Measurements from ENCODE around the gene SERF2. TPM values are rescaled to one million over a fixed set of nuclear protein-coding genes. Genes with fewer than 3 reads are reported as not detected.
A peak's percentile ranks its signal among the peaks of the same experiment; 100 is the strongest.
"Not testable (repeated sequence)": the region's sequence is repeated elsewhere in the genome, so short reads cannot be mapped to it uniquely, and the experiment has no call there.

The SERF2 gene
- total RNA-seq, 2 experiments from 2014 or later = 695 to 709 TPM

DNA sequence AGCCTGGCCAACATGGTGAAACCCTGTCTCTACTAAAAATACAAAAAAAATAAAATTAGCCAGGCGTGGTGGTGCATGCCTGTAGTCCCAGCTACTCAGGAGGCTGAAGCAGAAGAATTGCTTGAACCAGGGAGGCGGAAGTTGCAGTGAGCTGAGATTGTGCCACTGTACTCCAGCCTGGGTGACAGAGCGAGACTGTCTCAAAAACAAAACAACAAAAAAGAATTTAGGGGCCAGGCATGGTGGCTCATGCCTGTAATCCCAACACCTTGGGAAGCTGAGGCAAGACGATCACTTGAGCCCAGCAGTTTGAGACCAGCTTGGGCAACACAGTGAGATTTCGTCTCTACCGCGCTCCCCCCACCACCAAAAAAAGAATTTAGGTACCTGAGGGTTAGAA is 10.6 kb downstream of the SERF2 start:
- not testable (repeated sequence) for DNase-seq, H3K27me3 Mint-ChIP-seq, H3K4me3 Mint-ChIP-seq, H3K9me3 Mint-ChIP-seq, H3K27ac Mint-ChIP-seq
- peaks cover 57% of the 10 kb centered on the region for H3K36me3 Mint-ChIP-seq
- peaks cover 29% of the 10 kb centered on the region for H3K4me1 Mint-ChIP-seq

DNA sequence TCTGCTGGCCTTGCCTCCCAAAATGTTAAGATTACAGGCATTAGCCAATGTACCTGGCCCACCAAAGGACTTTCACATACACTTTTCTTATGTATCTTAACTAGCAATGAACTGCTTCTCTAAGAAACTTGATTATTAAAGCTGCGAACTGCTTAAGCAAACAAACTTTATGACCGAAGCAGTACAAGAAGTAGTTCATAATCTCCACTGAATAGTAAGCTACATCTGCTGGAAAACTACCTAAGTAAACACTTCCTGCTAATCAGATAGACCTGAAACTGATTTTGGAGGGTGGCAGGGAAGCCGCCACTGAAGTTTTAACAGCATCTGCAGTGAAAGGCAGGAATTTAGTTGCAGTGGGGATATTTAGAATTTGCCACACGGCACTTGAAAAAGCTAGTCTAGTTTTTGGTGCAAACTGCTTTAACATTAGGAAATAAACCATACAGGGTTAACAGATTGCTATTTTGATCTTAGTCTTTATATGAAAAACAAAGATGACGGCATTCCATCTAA is 16.4 kb downstream of the SERF2 start:
- Mint-ChIP-seq H3K4me1 (peaks cover 6% of the 10 kb centered on the region), H3K9me3 (no peaks in the 10 kb centered on the region), H3K4me3 (no peak overlapping the region), H3K27ac (no peak overlapping the region), H3K36me3 (peaks cover 36% of the 10 kb centered on the region), H3K27me3 (no peaks in the 10 kb centered on the region)
- DNase-seq = no peak

DNA sequence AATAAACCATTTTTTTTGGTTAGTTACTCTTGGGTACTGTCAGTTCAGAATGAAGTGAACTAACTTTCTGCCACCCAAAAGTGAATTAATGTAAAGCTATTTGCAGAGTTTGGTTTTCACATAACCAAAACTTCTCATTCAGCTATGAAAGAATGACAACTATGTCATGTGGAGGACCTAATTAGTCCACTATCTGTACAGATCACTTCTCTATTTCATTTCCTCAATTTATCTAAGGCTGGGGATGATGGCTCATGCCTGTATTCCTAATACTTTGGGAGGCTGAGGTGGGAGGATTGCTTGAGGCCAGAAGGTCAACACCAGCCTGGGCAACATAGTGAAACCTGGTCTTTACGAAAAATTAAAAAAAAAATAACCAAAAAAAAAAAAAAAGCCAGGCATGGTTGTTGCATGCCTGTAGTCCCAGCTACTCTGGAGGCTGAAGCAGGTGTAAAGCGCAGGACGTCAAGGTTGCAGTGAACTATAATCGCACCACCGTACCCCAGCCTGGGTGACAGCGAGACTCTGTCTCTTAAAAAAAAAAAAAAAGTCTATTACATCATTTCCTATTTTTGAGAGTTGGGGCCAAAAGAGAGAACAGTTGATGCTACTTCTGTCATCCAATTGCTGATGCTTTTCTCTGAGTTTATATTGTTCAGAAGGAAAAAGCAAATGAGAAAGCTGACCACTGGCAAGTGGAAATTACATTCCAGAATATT is 17.0 kb downstream of the SERF2 start:
- H3K36me3 Mint-ChIP-seq = peaks cover 36% of the 10 kb centered on the region
- H3K4me1 Mint-ChIP-seq = peaks cover 6% of the 10 kb centered on the region
- H3K9me3 Mint-ChIP-seq = no peaks in the 10 kb centered on the region
- H3K27ac Mint-ChIP-seq = peak overlapping the region; percentile 61
- H3K27me3 Mint-ChIP-seq = no peaks in the 10 kb centered on the region
- no peak overlapping the region for H3K4me3 Mint-ChIP-seq
- no peak for DNase-seq

DNA sequence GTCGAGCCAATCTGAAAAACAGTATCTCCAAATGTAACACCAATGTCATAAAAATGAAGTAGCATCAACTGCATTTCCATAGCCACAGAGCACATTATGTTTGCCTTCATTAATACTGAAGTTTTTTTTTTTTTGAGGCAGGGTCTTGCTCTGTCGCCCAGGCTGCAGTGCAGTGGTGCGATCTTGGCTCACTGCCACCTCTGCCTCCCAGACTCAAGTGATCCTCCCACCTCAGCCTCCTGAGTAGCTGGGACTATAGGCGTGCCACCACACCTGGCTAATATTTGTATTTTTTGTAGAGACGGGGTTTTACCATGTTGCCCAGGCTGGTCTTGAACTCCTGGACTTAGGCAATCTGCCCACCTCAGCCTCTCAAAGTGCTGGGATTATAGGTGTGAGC is 22.9 kb downstream of the SERF2 start:
- DNase-seq, H3K9me3 Mint-ChIP-seq, H3K4me3 Mint-ChIP-seq, H3K27me3 Mint-ChIP-seq, H3K27ac Mint-ChIP-seq: not testable (repeated sequence)
- peaks cover 11% of the 10 kb centered on the region for H3K4me1 Mint-ChIP-seq
- H3K36me3 Mint-ChIP-seq = peaks cover 25% of the 10 kb centered on the region

DNA sequence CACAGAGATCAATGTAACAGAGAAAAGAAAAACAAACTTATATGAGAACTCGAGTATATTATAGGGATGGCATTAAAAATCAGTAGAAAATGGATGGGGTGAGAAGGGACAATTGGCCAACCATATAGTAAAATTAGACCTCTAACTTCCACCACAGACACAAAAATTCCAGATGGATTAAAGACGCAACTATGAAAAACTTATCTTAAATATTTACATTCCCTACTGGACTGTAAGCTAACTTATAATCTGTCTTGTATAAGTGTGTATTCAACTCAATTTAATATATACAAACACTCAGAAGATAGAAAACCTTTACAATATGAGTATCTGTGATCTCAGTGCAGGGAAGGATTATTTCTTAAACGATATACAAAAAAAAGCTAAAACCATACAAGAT is 29.4 kb downstream of the SERF2 start:
- Mint-ChIP-seq H3K36me3 (peaks cover 32% of the 10 kb centered on the region), H3K4me1 (peaks cover 41% of the 10 kb centered on the region), H3K27ac (peak overlapping the region; percentile 7), H3K9me3 (peaks cover 3% of the 10 kb centered on the region), H3K27me3 (no peaks in the 10 kb centered on the region), H3K4me3 (peak overlapping the region; percentile 47)
- no peak for DNase-seq

DNA sequence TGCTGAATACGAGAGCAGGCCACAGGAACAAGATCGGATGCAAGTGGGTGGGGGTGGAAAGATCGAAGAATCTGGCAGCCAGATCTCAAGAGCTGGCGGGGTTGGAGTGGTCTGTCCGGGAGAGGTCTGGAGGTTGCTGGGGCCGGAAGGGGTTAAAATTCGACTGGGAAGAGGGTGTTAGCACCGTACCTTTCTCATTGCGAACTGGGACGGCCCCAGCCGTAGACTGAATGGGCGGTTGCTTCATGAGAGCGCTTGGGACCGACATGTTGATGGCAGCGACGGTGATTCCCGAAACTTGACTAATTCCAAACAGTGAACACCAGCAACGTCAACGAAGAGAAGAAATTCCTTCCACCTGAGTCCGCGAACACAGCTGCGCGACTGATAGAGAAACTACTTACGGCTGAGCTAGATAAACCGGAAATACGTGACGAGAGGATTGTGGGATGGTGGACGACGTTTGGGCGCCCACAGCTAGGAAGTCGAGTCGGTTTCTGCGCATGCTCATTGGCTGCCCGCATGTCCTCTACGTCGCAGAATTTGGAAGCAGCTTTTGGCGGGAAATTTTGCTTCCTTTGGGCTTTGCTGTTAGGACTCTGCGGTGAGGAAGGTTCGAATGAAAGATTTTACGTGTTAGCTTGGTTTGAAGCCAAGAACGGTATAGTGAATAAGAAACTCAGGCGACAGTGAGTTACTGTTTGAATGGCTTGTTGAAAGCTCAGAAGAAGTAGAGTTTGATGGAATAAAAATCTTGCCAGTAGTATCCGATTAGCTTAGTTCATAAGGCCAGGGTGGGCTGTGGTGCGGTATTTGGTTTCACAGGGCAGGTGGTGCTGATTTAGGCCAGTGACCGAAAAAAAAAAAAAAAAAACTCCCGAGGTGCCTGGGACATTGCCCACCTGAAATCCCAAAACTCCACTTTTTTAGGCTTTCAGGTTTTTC is 32.5 kb downstream of the SERF2 start, which contains the start of gene MFAP1:
MFAP1 (minus strand) TSS at position 389 of the 945 bp plus-strand sequence; CDS start at position 268, 121 bp downstream.
- peak within 1 kb of the TSS; percentile 100 for H3K4me3 Mint-ChIP-seq
- H3K9me3 Mint-ChIP-seq = peaks cover 3% of the 10 kb centered on the region
- DNase-seq = peak; percentile 88
- peaks cover 48% of the 10 kb centered on the region for H3K36me3 Mint-ChIP-seq
- H3K27me3 Mint-ChIP-seq = no peaks in the 10 kb centered on the region
- peaks cover 47% of the 10 kb centered on the region for H3K4me1 Mint-ChIP-seq
- H3K27ac Mint-ChIP-seq = peak within 1 kb of the TSS; percentile 98

DNA sequence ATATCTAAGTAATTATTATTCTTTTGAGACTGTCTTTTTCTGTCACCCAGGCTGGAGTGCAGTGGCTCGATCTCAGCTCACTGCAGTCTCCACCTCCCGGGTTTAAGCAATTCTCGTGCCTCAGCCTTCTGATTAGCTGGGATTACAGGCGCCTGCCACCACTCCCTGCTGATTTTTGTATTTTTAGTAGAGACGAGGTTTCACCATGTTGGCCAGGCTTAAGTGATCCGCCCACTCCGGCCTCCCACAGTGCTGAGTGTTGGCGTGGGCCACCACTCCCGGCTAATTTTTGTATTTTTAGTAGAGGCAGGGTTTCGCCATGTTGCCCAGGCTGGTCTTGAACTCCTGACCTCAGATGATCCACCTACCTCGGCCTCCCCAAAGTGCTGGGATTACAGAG is 33.2 kb downstream of the SERF2 start:
- Mint-ChIP-seq H3K36me3 (peaks cover 52% of the 10 kb centered on the region), H3K4me3 (peak overlapping the region; percentile 22), H3K4me1 (peaks cover 50% of the 10 kb centered on the region), H3K27ac (peak overlapping the region; percentile 98)
- DNase-seq, H3K27me3 Mint-ChIP-seq, H3K9me3 Mint-ChIP-seq: not testable (repeated sequence)

DNA sequence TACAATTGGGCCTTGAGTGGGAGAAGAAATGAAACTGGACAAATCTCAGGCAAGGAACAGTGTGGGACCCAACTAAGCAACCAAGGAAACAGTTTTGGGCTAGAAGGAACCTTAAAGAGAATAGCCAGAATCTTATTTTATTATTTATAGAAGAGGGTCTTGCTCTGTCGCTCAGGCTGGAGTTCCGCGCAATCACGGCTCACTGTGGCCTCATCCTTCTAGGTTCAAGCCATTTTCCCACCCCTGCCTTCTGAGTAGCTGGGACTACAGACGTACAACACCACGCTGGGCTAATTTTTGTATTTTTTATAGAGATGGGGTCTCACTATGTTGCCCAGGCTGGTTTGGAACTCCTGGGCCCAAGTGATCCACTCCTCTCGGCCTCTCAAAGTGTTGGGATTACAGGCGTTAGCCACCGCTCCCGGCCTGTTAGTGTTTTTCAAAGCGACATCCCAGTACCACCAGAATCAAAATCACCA is 33.9 kb downstream of the SERF2 start:
- H3K27ac Mint-ChIP-seq = peak overlapping the region; percentile 96
- no peak for DNase-seq
- no peaks in the 10 kb centered on the region for H3K27me3 Mint-ChIP-seq
- peaks cover 48% of the 10 kb centered on the region for H3K4me1 Mint-ChIP-seq
- peaks cover 3% of the 10 kb centered on the region for H3K9me3 Mint-ChIP-seq
- peak overlapping the region; percentile 88 for H3K4me3 Mint-ChIP-seq
- peaks cover 53% of the 10 kb centered on the region for H3K36me3 Mint-ChIP-seq

DNA sequence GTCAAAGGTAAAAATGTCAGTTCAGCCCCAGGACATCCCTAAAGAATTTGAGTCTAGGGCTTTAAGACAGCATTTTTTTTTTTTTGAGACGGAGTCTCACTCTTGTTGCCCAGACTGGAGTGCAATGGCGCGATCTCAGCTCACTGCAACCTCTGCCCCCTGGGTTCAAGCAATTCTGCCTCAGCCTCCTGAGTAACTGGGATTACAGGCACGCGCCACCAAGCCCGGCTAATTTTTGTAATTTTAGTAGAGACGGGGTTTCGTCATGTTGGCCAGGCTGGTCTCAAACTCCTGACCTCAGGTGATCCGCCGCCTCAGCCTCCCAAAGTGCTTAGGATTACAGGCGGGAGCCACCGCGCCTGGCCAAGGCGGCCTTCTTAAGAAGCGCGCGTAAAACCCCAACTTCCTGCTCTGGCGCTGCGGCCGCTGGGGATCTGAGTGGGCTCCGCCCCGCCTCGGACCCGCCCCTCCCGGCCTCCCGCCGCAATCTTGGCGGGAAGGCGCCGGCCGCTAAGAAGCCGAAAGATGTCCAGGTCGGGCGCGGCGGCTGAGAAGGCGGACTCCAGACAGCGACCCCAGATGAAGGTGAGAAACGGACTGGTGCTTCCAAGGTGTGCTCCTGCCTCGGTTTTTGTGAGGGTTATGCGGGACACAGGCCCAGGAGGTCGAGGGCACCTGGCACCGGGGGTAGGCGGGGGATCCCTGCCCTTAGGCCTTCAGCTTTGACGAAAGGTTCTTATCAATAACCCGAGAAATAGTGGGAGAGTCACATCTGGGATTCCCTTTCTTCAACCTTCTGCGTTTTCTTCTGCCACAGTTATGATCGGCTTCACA is 34.6 kb downstream of the SERF2 start, which contains the start of gene WDR76:
WDR76 (plus strand) TSS at position 495 of the 834 bp plus-strand sequence; CDS start at position 526, 31 bp downstream.
- DNase-seq = peak; percentile 87
- Mint-ChIP-seq H3K36me3 (peaks cover 55% of the 10 kb centered on the region), H3K4me3 (peak within 1 kb of the TSS; percentile 88), H3K27me3 (no peaks in the 10 kb centered on the region), H3K9me3 (peaks cover 3% of the 10 kb centered on the region), H3K27ac (peak within 1 kb of the TSS; percentile 96), H3K4me1 (peaks cover 44% of the 10 kb centered on the region)

DNA sequence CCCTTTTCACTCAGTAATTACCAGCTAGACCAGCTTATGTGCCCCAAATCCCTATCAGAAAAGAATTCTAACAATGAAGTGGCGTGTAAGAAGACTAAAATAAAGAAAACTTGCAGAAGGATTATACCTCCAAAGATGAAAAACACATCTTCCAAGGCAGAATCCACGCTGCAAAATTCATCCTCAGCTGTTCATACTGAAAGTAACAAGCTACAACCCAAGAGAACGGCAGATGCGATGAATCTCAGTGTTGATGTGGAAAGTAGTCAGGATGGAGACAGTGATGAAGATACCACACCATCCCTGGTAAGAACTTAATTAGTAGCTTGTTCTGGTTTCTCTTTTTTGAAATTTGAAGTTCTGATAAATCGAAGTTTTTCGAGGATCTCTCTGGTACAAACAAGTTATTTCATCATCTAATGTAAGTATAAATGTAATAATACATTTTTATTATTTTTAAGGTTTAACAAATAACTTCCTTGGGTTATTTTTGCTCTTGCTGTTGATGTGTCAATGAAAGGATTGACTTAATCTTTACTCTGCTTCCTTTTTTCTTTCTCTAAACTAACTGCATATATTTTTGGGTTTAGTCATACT is 36.0 kb downstream of the SERF2 start:
- DNase-seq = peak; percentile 24
- Mint-ChIP-seq H3K9me3 (peaks cover 3% of the 10 kb centered on the region), H3K36me3 (peaks cover 61% of the 10 kb centered on the region), H3K4me3 (peak overlapping the region; percentile 88), H3K27ac (peak overlapping the region; percentile 96), H3K27me3 (no peaks in the 10 kb centered on the region), H3K4me1 (peaks cover 40% of the 10 kb centered on the region)

DNA sequence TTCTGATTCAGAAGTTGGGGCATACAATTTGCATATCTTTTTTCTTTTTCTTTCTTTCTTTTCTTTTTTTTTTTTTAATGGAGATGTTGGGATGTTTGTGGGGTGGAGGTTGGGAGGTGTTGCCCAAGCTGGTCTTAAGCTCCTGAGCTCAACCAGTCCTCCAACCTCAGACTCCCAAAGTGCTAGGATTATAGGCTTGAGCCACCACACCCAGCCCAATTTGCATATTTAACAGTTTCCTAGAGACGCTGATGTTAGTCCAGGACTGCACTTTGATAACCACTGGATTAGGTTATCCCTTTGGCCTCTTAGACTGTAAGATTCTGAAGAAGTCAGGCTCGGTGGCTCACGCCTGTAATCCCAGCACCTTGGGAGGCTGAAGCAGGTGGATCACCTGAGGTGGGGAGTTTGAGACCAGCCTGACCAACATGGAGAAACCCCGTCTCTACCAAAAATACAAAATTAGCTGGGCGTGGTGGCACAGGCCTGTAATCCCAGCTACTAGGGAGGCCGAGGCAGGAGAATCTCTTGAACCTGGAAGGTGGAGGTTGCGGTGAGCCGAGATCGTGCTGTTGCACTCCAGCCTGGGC is 37.9 kb downstream of the SERF2 start:
- H3K9me3 Mint-ChIP-seq, H3K27me3 Mint-ChIP-seq, DNase-seq, H3K27ac Mint-ChIP-seq, H3K4me3 Mint-ChIP-seq: not testable (repeated sequence)
- H3K4me1 Mint-ChIP-seq = peaks cover 32% of the 10 kb centered on the region
- peaks cover 56% of the 10 kb centered on the region for H3K36me3 Mint-ChIP-seq

DNA sequence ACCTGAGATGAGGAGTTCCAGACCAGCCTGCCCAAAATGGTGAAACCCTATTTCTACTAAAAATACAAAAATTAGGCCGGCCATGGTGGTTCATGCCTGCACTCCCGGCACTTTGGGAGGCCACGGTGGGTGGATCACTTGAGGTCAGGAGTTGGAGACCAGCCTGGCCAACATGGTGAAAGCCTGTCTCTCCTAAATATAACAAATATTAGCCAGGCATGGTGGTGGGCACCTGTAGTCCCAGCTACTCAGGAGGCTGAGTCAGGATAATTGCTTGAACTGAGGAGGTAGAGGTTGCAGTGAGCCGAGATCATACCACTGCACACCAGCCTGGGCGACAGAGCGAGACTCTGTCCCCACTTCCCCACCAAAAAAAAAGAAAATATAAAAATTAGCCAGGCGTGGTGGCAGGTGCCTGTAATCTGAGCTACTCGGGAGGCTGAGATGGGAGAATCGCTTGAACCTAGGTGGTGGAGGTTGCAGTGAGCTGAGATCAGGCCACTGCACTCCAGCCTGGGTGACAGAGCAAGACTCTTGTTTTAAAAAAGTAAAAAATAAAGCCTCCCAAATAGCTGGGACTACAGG is 38.7 kb downstream of the SERF2 start:
- not testable (repeated sequence) for DNase-seq

DNA sequence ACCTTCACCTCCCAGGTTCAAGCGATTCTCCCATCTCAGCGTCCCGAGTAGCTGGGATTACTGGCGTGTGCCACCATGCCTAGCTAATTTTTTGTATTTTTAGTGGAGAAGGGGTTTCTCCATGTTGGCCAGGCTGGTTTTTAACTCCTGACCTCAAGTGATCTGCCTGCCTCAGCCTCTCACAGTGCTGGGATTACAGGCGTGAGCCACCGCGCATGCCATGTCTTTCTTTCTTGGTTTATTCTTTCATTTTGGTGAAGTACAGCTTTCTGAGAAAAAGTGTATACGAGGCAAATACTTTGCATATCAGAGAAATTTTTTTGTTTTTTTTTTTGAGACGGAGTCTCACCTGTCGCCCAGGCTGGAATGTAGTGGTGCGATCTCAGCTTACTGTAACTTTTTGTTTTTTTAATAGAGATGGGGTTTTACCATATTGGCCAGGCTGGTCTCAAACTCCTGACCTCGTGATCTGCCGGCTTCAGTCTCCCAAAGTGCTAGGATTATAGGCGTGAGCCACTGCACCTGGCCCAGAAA is 39.5 kb downstream of the SERF2 start:
- H3K4me3 Mint-ChIP-seq, H3K27me3 Mint-ChIP-seq, H3K27ac Mint-ChIP-seq, H3K9me3 Mint-ChIP-seq, DNase-seq: not testable (repeated sequence)
- Mint-ChIP-seq H3K4me1 (peaks cover 24% of the 10 kb centered on the region), H3K36me3 (peaks cover 55% of the 10 kb centered on the region)

More for the DNA sequence above, 38.7 kb downstream of the SERF2 start:
- H3K27ac Mint-ChIP-seq, H3K9me3 Mint-ChIP-seq, H3K4me3 Mint-ChIP-seq, H3K27me3 Mint-ChIP-seq: not testable (repeated sequence)
- Mint-ChIP-seq H3K4me1 (peaks cover 28% of the 10 kb centered on the region), H3K36me3 (peaks cover 59% of the 10 kb centered on the region)

Measured in activated naive CD8-positive, alpha-beta T cell treated with anti-CD3 and anti-CD28 coated beads for 36 hours (primary cell).